Esophagus muscularis mucosa (tissue), 4 donors: ENCODE results near the gene SORCS2. TPM values are rescaled to one million over a fixed set of nuclear protein-coding genes. Genes with fewer than 3 reads are reported as not detected.

Experiments used
- DNase-seq: peaks from one replicate; pipeline ENCODE4 v3.0.0-alpha.2; 2017; ENCODE audit errors: extremely low spot score
- H3K27ac ChIP-seq, 4 donors: fragments of 200-600 bp; sonication (generic); replicated peaks in 1 of 4; 1 replicate in 3 of 4; 2 replicates in 1 of 4; pipeline ENCODE4 v1.5.1; 2016 to 2019; ENCODE audit warnings: mild to moderate bottlenecking in 1 of 4
- H3K27me3 ChIP-seq, 4 donors: fragments of 200-600 bp; sonication (generic); one replicate each; pipeline versions ENCODE4 v1.5.1 to v1.6.0; 2016 to 2019
- H3K36me3 ChIP-seq, 4 donors: fragments of 200-600 bp; sonication (generic); one replicate each; pipeline ENCODE4 v1.5.1; 2016 to 2019
- H3K4me1 ChIP-seq, 4 donors: fragments of 200-600 bp; sonication (generic); one replicate each; pipeline ENCODE4 v1.5.1; 2016 to 2019
- H3K4me3 ChIP-seq, 4 donors: fragments of 200-600 bp; sonication (generic); 1 replicate in 2 of 4; 2 replicates in 2 of 4; pipeline ENCODE4 v1.5.1; 2016 to 2019; ENCODE audit warnings: mild to moderate bottlenecking in 4 of 4, moderate library complexity in 1 of 4
- H3K9me3 ChIP-seq, 4 donors: fragments of 200-600 bp; sonication (generic); 1 replicate in 3 of 4; 2 replicates in 1 of 4; pipeline ENCODE4 v1.5.1; 2016 to 2019
- EP300 ChIP-seq: sonication (generic); formaldehyde crosslinking; IDR thresholded peaks from one replicate; pipeline ENCODE4 v1.6.1; 2017; ENCODE audit warnings: antibody characterized with exemption
- POLR2A ChIP-seq: fragments of 450-650 bp; IDR thresholded peaks from one replicate; pipeline ENCODE4 v1.6.1; 2017; ENCODE audit warnings: antibody characterized with exemption, moderate library complexity, mild to moderate bottlenecking, low read depth
- POLR2AphosphoS5 ChIP-seq, 2 donors: sonication (generic); formaldehyde crosslinking; IDR thresholded peaks; one replicate each; pipeline ENCODE4 v1.6.1; 2017; ENCODE audit warnings: antibody characterized with exemption in 2 of 2
- WGBS: methylation state at CpG from one replicate; pipeline ENCODE4 v1.1.5; 2018; 5-methylcytosine and 5-hydroxymethylcytosine counted together
- intact Hi-C: fragments of 100-400 bp; cut with DNase I; formaldehyde crosslinking; loops from one replicate; pipeline ENCODE4 v1.15.1; 2023
- total RNA-seq, 4 donors: library from RNA; depleted of rRNA; stranded (reverse); fragments of >200 nt; gene quantifications; one replicate each; pipeline versions ENCODE4 v1.1.0 to v1.2.1, GENCODE V29; 2016
- TF ChIP-seq, protein P1 (sequence below), 3 experiments: fragments of 200-600 bp in 2 of 3; fragments of 450-650 bp in 1 of 3; sonication (generic) in 2 of 3; IDR thresholded peaks; one replicate each; pipeline ENCODE4 v1.5.1; 2017 to 2019; ENCODE audit warnings: antibody characterized with exemption in 3 of 3, mild to moderate bottlenecking in 2 of 3, moderate library complexity in 1 of 3

The SORCS2 gene
- total RNA-seq, 4 donors from 2014 or later: 3.3 to 10.1 (median 4.3) TPM

DNA sequence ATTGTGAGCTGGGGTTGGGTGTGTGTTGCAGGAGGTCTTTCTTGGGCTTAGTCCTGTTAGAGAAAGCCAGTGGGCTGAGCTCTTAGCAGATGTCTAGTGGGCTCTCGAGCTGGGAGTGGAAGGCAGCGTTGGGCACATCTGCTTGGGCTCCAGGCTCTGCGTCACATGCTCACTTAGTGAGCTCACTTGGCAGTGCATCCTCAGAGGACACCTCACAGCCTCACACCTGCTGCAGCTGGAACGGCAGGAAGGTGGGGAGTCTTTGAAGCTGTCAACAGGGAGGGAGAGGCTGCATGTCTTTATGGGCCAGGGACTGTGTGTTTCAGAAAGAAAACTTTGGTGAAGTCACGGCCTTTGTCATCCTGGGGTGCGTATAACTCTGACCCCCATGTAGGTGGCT, 160.1 kb downstream of the SORCS2 start:
- H3K4me3 ChIP-seq: no peak overlapping the region
- peaks cover 0 to 24% (median 9%) of the 10 kb centered on the region in 4 donors for H3K4me1 ChIP-seq
- TF ChIP-seq POLR2AphosphoS5 (IDR thresholded peaks at IDR 0.05) (no peak), POLR2A (no peak), EP300 (no peak)
- TF ChIP-seq, protein P1, sequence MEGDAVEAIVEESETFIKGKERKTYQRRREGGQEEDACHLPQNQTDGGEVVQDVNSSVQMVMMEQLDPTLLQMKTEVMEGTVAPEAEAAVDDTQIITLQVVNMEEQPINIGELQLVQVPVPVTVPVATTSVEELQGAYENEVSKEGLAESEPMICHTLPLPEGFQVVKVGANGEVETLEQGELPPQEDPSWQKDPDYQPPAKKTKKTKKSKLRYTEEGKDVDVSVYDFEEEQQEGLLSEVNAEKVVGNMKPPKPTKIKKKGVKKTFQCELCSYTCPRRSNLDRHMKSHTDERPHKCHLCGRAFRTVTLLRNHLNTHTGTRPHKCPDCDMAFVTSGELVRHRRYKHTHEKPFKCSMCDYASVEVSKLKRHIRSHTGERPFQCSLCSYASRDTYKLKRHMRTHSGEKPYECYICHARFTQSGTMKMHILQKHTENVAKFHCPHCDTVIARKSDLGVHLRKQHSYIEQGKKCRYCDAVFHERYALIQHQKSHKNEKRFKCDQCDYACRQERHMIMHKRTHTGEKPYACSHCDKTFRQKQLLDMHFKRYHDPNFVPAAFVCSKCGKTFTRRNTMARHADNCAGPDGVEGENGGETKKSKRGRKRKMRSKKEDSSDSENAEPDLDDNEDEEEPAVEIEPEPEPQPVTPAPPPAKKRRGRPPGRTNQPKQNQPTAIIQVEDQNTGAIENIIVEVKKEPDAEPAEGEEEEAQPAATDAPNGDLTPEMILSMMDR (IDR thresholded peaks at IDR 0.05): no peak
- no peaks in the 10 kb centered on the region for H3K36me3 ChIP-seq
- intact Hi-C loops: no loop called here
- H3K9me3 ChIP-seq: no peaks in the 10 kb centered on the region
- WGBS: 87% methylated on average over 6 of the region's 6 CpGs
- no peaks in the 10 kb centered on the region for H3K27me3 ChIP-seq
- DNase-seq: no peak
- H3K27ac ChIP-seq: no peak overlapping the region

DNA sequence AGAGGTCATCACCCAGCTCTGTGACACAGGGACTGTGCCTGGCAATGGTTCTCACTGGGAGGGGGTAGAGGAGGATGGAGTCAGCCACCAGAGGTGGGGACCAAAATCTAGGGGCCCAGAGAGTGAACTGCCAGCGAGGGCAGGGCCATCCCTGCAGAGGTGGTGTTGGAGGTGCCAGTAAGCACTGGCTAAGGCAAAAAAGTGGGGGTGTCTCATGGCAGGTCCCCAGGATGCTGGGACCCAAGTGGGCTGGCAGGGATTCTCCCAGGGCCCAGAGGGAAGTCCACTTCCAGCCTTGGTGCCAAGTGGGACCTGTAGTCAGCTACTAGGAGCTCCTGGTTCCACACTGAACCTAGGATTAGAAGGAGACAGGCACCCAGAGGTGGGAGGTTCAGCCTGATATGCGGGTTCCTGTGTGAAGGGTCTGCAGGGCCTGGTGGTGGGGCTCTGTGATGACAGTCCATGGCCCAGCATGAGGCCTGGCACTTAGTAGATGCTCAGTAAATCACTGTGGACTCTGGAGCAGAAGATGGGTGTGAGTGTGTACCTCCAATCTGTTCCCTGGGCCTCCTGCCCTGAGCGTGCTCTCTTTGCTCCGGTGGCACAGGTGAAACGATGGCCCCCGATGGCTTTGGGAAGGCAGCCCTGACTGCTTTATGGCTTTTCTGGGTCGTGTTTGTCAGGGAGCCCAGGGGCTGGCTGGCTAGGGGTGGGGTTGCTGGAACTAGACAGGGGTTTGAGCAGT, 160.9 kb downstream of the SORCS2 start:
- peaks cover 5 to 31% (median 15%) of the 10 kb centered on the region in 4 donors for H3K4me1 ChIP-seq
- intact Hi-C loops: no loop called here
- H3K4me3 ChIP-seq: no peak overlapping the region
- DNase-seq: no peak
- H3K27ac ChIP-seq: no peak overlapping the region
- no peaks in the 10 kb centered on the region for H3K27me3 ChIP-seq
- H3K9me3 ChIP-seq: no peaks in the 10 kb centered on the region
- TF ChIP-seq, protein P1 (IDR thresholded peaks at IDR 0.05): no peak
- TF ChIP-seq POLR2AphosphoS5 (IDR thresholded peaks at IDR 0.05) (no peak), EP300 (no peak), POLR2A (no peak)
- H3K36me3 ChIP-seq: no peaks in the 10 kb centered on the region
- 86% methylated on average over 7 of the region's 7 CpGs for WGBS

DNA sequence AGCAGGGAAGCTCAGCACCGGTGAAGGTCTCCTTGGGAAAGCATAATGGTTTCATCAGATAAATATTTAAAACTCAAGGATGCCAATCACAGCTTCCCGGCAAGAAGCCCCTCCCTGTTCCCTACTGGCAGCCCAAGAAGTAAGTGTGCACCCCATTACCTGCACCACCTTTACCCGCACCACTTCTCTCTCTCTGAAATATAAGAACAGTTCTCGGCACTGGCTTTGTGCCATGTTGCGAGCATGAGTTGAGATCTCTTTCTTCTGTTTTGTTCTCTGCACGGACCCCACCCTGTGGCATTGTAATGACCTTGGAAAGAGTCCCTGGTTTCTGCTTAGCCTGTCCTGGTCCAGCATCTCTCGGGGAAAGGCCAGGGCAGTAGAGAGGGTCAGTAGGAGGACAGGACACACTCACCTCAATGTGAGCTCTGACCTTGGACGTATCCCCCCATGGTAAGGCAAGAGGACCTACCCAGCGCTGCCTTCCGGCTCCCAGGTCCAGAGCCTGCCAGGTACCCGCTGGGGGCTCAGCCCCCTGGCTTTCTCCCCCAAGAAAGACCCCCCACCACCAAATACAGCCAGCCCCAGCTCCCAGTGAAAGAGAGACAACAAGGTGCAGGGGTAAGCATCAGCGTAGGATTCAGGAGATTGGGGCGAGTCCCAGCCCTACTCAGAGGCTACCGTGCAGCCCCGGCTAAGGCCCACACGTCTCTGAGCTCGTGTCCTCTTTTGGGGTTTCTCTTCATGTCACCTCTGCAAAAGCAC, 161.7 kb downstream of the SORCS2 start:
- intact Hi-C loops: no loop called here
- DNase-seq: no peak
- Histone ChIP-seq H3K4me3 (no peak overlapping the region), H3K27me3 (no peaks in the 10 kb centered on the region), H3K27ac (no peak overlapping the region), H3K9me3 (no peaks in the 10 kb centered on the region), H3K4me1 (peaks cover 12 to 39% (median 19%) of the 10 kb centered on the region in 4 donors), H3K36me3 (no peaks in the 10 kb centered on the region)
- no peak for TF ChIP-seq POLR2AphosphoS5 (IDR thresholded peaks at IDR 0.05)
- no peak for TF ChIP-seq POLR2A
- TF ChIP-seq, protein P1 (IDR thresholded peaks at IDR 0.05): no peak
- no peak for TF ChIP-seq EP300
- WGBS: 82% methylated on average over 16 of the region's 17 CpGs

DNA sequence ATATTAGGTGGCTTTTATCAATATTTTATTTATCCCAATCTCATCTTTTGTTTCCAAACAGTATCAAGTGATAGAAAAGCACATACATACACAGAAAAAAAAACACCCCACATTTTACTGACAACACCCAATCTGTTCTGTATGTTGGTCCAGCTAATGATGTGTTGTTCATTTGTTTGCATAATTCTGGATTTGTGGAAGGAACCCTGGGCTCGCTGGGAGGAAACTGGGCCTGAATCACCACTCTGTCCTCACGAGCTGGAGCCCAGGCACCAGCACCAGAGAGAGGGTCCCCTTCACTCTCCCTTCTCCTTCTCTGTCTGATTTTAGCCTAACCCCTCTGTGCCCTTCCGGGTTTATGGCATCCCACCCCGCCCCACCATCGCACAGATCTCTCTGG, 162.6 kb downstream of the SORCS2 start:
- Histone ChIP-seq H3K9me3 (no peaks in the 10 kb centered on the region), H3K4me1 (peaks cover 12 to 48% (median 22%) of the 10 kb centered on the region in 4 donors), H3K4me3 (no peak overlapping the region), H3K27me3 (no peaks in the 10 kb centered on the region), H3K36me3 (no peaks in the 10 kb centered on the region), H3K27ac (no peak overlapping the region)
- 82% methylated on average over 5 of the region's 5 CpGs for WGBS
- intact Hi-C loops: no loop called here
- no peak for DNase-seq
- TF ChIP-seq POLR2A: no peak
- TF ChIP-seq, protein P1 (IDR thresholded peaks at IDR 0.05): no peak
- no peak for TF ChIP-seq EP300
- TF ChIP-seq POLR2AphosphoS5 (IDR thresholded peaks at IDR 0.05): no peak
